Activated T-helper 9 cell treated with anti-CD3 and anti-CD28 coated beads, Interleukin-2, amount 50 U/mL, for 16 hours (primary cell): ENCODE results near the gene ZNF722.
"Not testable (repeated sequence)": the region's sequence is repeated elsewhere in the genome, so short reads cannot be mapped to it uniquely, and the experiment has no call there.

Experiments used
- DNase-seq: peaks from one replicate; pipeline ENCODE4 v3.0.0-alpha.2; 2020; ENCODE audit warnings: low read depth

ZNF722 gene

DNA sequence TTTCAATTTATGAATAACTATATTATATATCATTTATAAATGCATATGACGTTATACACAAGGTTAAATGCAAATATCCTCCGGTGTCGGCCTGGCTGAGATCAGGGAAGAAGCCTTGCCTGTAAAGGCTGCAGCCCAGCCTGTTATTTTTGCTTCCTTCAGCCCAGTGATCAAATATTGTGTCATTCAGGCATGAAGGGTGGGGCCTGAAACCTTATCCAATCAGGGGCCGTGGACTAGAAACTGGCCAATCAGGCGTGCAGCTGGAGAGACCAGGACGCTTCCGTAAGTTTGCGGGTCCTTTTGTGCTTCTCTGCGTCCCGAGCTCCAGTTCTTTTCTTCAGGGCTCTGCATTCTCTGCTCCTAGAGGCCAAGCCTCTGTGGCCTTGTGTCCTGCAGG is at the start of gene ZNF722:
Gene ZNF722, plus strand, starts transcription at position 301 of the 400 bp plus-strand sequence. CDS start 113 bp downstream, outside the sequence.
- no peak for DNase-seq

DNA sequence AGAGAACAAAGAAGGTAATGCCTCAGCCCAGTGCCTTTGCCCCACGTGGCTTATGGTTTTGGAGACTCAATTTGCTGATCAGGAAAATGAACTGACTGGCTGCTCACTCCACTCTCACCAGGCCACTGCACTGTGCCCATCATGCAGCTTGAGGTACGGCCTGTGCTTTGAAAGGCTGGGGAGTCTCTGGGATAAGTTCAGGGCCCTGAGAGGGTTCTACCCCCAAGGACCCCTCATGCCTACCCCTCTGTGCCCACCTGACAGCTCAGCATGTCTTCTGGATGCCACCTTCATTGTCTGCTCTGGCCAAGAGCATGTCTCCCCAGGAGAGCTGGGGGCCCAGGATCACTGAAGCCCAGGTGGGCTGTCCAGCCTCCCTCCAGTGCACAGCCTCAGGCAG is 45.5 kb upstream of the ZNF722 start:
- no peak for DNase-seq

DNA sequence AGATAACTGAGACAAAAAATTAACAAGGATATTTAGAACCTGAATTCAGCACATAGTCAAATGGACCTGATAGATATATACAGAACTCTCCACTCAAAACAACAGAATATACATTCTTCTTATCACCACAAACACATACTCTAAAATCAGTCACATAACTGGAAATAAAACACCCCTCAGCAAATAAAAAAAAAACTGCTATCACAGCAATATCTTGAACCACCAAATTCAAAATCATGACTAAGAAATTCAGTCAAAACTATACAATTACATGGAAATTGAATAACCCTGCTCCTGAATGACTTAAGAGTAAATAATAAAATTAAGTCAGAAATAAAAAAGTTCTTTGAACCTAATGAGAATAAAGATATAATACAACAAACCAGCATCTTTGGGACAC is 30.0 kb upstream of the ZNF722 start:
- no peak for DNase-seq

DNA sequence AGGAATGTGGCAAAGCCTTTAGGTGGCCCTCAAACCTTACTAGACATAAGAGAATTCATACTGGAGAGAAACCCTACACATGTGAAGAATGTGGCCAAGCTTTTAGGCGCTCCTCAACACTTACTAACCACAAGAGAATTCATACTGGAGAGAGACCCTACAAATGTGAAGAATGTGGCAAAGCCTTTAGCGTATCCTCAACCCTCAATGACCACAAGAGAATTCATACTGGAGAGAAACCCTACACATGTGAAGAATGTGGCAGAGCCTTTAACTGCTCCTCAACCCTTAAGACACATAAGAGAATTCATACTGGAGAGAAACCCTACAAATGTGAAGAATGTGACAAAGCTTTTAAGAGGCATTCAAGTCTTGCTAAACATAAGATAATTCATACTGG is 16.8 kb downstream of the ZNF722 start:
- DNase-seq: not testable (repeated sequence)

DNA sequence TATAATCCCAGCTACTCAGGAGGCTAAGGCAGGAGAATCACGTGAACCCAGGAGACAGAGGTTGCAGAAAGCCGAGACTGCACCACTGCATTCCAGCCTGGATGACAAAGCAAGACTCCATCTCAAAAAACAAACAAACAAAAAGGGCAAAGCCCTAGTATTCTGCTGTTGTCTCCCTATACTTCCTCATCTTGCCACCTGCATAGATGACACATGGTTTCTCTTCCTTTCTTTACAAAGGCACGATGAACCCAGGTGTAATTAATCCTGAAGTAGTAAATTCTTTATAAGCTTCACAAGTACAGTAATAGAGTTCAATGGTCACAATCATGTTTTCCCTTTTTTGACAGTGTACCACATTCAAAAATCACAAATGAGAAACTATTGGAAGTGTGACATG is 36.7 kb downstream of the ZNF722 start:
- DNase-seq: no peak

DNA sequence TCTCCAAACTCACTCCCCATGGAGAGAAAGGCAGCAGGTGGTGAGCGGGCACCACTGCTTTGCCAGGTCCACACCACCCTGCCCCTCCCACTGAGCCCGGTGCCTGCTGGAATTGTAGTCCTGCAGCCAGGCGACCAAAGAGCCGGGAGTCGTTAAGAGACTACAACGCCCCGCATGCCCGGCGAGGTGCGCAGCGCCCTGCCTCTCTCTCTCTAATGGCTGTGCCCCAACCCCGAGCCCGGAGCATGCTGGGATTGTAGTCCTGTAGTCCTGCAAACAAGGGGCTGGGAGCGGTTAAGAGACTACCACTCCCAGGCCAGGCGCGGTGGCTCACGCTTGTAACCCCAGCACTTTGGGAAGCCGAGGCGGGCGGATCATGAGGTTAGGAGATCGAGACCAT is 38.4 kb downstream of the ZNF722 start:
- DNase-seq: no peak

DNA sequence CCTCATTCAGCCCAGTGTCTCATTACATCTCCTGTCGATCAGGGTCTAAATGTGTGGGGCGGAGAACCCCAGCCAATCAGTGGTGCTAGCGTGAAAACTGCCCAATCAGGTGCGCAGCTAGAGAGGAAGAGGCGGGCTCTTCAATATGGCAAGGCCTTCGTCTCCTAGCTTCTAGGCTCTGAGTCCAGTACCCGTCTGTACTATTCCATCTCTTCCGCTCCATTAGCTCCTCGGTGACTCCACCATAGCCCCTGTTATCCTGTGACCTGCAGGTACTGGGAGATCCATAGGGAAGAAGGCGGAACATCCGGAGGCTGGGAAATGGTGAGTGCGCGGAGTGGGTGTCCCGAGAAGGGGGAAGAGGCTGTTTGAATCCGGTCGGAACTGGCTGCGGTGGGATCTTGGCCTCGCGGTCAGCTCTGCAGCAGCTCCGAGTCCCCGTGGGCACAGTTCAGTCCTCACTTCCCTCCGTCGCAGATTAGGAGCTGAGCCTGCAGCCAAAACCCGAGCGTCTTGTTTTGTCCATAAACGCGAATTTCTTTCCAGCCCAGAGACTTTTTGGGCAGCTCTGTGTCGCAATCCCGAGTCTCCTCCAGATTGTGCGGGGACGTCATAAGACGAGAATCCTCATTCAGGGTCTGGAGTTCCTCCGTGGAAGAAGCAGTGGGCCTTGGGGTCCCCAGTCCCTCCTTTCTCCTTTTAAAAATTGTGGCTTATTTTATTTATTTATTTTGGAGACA is 46.8 kb downstream of the ZNF722 start, which contains the start of gene ZNF727:
Gene ZNF727, plus strand, starts transcription at position 134 of the 740 bp plus-strand sequence. Its CDS starts 188 bp downstream, at position 322.
- no peak for DNase-seq

DNA sequence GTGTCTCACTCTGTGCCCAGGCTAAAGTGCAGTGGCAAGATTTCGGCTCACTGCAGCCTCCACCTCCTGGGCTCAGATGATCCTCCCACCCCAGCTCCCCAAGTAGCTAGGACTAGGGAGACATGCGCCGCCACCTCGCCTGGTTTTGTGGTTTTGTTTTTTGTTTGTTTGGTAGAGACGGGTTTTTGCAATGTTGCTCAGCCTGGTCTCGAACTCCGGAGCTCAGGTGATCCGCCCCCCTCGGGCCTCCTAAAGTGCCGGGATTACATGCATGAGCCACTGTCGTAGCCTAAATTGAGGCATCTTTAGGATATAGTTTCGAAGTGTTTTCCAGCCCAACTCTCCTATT is 47.4 kb downstream of the ZNF722 start:
- DNase-seq: no peak
